Sigmoid colon (tissue), 4 donors: Measurements from ENCODE around the gene SCAMP1.
A peak's percentile ranks its signal among the peaks of the same experiment; 100 is the strongest.

ENCODE experiments used
- CTCF ChIP-seq, 4 experiments: fragments of 450-650 bp in 3 of 4; fragments of 200-600 bp in 1 of 4; IDR thresholded peaks; one replicate each; pipeline ENCODE4 v1.5.1; 2016 to 2019; ENCODE audit warnings: antibody characterized with exemption in 4 of 4, mild to moderate bottlenecking in 3 of 4, moderate library complexity in 2 of 4
- EP300 ChIP-seq, 4 donors: sonication (generic); formaldehyde crosslinking; IDR thresholded peaks; one replicate each; pipeline ENCODE4 v1.6.1; 2017; ENCODE audit warnings: antibody characterized with exemption in 4 of 4
- POLR2A ChIP-seq, 2 donors: fragments of 450-650 bp; IDR thresholded peaks; one replicate each; pipeline ENCODE4 v1.6.1; 2016; ENCODE audit warnings: antibody characterized with exemption in 2 of 2, mild to moderate bottlenecking in 2 of 2, moderate library complexity in 2 of 2
- POLR2AphosphoS5 ChIP-seq, 4 donors: sonication (generic); formaldehyde crosslinking; IDR thresholded peaks; one replicate each; pipeline ENCODE4 v1.6.1; 2017; ENCODE audit warnings: antibody characterized with exemption in 4 of 4

- peak; percentile 53 to 80 (median 76) for TF ChIP-seq CTCF (IDR thresholded peaks at IDR 0.05)
- no peak for TF ChIP-seq POLR2A (IDR thresholded peaks at IDR 0.05)
- no peak for TF ChIP-seq POLR2AphosphoS5 (IDR thresholded peaks at IDR 0.05)
- TF ChIP-seq EP300 (IDR thresholded peaks at IDR 0.05) = no peak
Observed at GRCh38 chr5:78467752-78468357, 107.4 kb downstream of the SCAMP1 start.
